SU-DHL-6 (cell line): ENCODE data around the gene PLCH1.

Experiments
- H2AFZ ChIP-seq: fragments of 200-600 bp; sonication (generic); 2 replicates; pipeline ENCODE4 v1.6.1; 2014; ENCODE audit warnings: low read depth, mild to moderate bottlenecking, moderate library complexity, mixed read lengths, antibody characterized with exemption, low read length; ENCODE audit not compliant: severe bottlenecking
- H3F3A ChIP-seq: fragments of 200-600 bp; shearing (Covaris generic); 2 replicates; pipeline ENCODE4 v1.6.0; 2016; ENCODE audit warnings: antibody characterized with exemption, mild to moderate bottlenecking; ENCODE audit not compliant: insufficient read depth
- H3K27ac ChIP-seq: fragments of 200-600 bp; sonication (generic); 2 replicates; pipeline ENCODE4 v1.5.1; 2016; ENCODE audit warnings: low read depth, mild to moderate bottlenecking, low read length, moderate library complexity, mixed read lengths
- H3K27me3 ChIP-seq: fragments of 200-600 bp; sonication (generic), shearing (Covaris generic); 2 replicates; pipeline ENCODE4 v1.6.0; 2014; ENCODE audit warnings: mild to moderate bottlenecking, low read length
- H3K36me3 ChIP-seq: fragments of 200-600 bp; sonication (generic); 2 replicates; pipeline ENCODE4 v1.6.1; 2014; ENCODE audit warnings: mild to moderate bottlenecking, low read length, mixed read lengths
- H3K4me2 ChIP-seq: fragments of 300-600, 200-600 bp; shearing (Covaris generic), sonication (generic); 2 replicates; pipeline ENCODE4 v1.6.0; 2014; ENCODE audit warnings: low read length, low read depth, mild to moderate bottlenecking; ENCODE audit not compliant: poor library complexity, severe bottlenecking
- H3K4me3 ChIP-seq: fragments of 200-600 bp; sonication (generic); 2 replicates; pipeline ENCODE4 v1.5.1; 2014; ENCODE audit warnings: antibody characterized with exemption, low read length, mild to moderate bottlenecking, mixed read lengths; ENCODE audit not compliant: insufficient read depth, poor library complexity, severe bottlenecking
- H3K79me2 ChIP-seq: fragments of 200-600 bp; sonication (generic); 2 replicates; pipeline ENCODE4 v1.6.1; 2014; ENCODE audit warnings: mild to moderate bottlenecking, low read length, moderate library complexity; ENCODE audit not compliant: insufficient read depth
- H3K9ac ChIP-seq: fragments of 200-600 bp; sonication (generic); 2 replicates; pipeline ENCODE4 v1.7.0; 2014; ENCODE audit warnings: mild to moderate bottlenecking, low read length
- H3K9me2 ChIP-seq: fragments of 200-600 bp; sonication (generic); replicated peaks from 2 replicates; pipeline ENCODE4 v1.6.1; 2014; ENCODE audit warnings: low read length; ENCODE audit not compliant: insufficient read depth
- H3K9me3 ChIP-seq: fragments of 200-600 bp; sonication (generic); 2 replicates; pipeline ENCODE4 v1.6.1; 2014; ENCODE audit warnings: low read length, mixed read lengths; ENCODE audit not compliant: insufficient read depth
- H4K20me1 ChIP-seq: fragments of 200-600 bp; sonication (generic); 2 replicates; pipeline ENCODE4 v1.6.1; 2014; ENCODE audit warnings: low read depth, mild to moderate bottlenecking, antibody characterized with exemption, low read length, moderate library complexity, mixed read lengths
- CTCF ChIP-seq: fragments of 200-600 bp; sonication (generic); IDR thresholded peaks from one replicate; pipeline ENCODE4 v1.5.1; 2017; ENCODE audit warnings: antibody characterized with exemption, mild to moderate bottlenecking, low read length, moderate library complexity; ENCODE audit not compliant: insufficient read depth, poor library complexity, severe bottlenecking
- EZH2phosphoT487 ChIP-seq: fragments of 200-600 bp; sonication (generic), shearing (Covaris generic); conservative IDR thresholded peaks from 2 replicates; pipeline ENCODE4 v1.6.1; 2018; ENCODE audit warnings: mild to moderate bottlenecking, antibody characterized with exemption, low read length, moderate library complexity, mixed read lengths

PLCH1 gene

GRCh38 chr3:155736381-155736780 is 8.5 kb downstream of the PLCH1 start:
- Histone ChIP-seq H3K9me3 (no peaks in the 10 kb centered on the region), H3K36me3 (no peaks in the 10 kb centered on the region), H3F3A (no peaks in the 10 kb centered on the region), H3K4me3 (no peak overlapping the region), H4K20me1 (no peaks in the 10 kb centered on the region), H2AFZ (no peak overlapping the region), H3K9me2 (no peaks in the 10 kb centered on the region), H3K4me2 (no peak overlapping the region), H3K79me2 (no peaks in the 10 kb centered on the region), H3K27ac (no peak overlapping the region), H3K27me3 (no peaks in the 10 kb centered on the region), H3K9ac (no peak overlapping the region)
- TF ChIP-seq EZH2phosphoT487 (no peak), CTCF (no peak)

GRCh38 chr3:155730843-155731242 is 14.0 kb downstream of the PLCH1 start:
- Histone ChIP-seq H3K9ac (no peak overlapping the region), H3K36me3 (no peaks in the 10 kb centered on the region), H3K9me2 (no peaks in the 10 kb centered on the region), H3K79me2 (no peaks in the 10 kb centered on the region), H3K9me3 (no peaks in the 10 kb centered on the region), H2AFZ (no peak overlapping the region), H3K27ac (no peak overlapping the region), H3K27me3 (no peaks in the 10 kb centered on the region), H3K4me2 (no peak overlapping the region), H4K20me1 (no peaks in the 10 kb centered on the region), H3K4me3 (no peak overlapping the region), H3F3A (no peaks in the 10 kb centered on the region)
- TF ChIP-seq EZH2phosphoT487, result no peak
- no peak for TF ChIP-seq CTCF

GRCh38 chr3:155727836-155728235 is 17.0 kb downstream of the PLCH1 start:
- Histone ChIP-seq H3K4me2 (no peak overlapping the region), H3K4me3 (no peak overlapping the region), H3K27ac (no peak overlapping the region), H3K9ac (no peak overlapping the region), H2AFZ (no peak overlapping the region), H3K36me3 (no peaks in the 10 kb centered on the region), H3F3A (no peaks in the 10 kb centered on the region), H3K79me2 (no peaks in the 10 kb centered on the region), H3K27me3 (no peaks in the 10 kb centered on the region), H3K9me2 (no peaks in the 10 kb centered on the region), H4K20me1 (no peaks in the 10 kb centered on the region), H3K9me3 (no peaks in the 10 kb centered on the region)
- TF ChIP-seq EZH2phosphoT487 (no peak), CTCF (no peak)
